ENCODE results near the gene MFGE8.

DNA sequence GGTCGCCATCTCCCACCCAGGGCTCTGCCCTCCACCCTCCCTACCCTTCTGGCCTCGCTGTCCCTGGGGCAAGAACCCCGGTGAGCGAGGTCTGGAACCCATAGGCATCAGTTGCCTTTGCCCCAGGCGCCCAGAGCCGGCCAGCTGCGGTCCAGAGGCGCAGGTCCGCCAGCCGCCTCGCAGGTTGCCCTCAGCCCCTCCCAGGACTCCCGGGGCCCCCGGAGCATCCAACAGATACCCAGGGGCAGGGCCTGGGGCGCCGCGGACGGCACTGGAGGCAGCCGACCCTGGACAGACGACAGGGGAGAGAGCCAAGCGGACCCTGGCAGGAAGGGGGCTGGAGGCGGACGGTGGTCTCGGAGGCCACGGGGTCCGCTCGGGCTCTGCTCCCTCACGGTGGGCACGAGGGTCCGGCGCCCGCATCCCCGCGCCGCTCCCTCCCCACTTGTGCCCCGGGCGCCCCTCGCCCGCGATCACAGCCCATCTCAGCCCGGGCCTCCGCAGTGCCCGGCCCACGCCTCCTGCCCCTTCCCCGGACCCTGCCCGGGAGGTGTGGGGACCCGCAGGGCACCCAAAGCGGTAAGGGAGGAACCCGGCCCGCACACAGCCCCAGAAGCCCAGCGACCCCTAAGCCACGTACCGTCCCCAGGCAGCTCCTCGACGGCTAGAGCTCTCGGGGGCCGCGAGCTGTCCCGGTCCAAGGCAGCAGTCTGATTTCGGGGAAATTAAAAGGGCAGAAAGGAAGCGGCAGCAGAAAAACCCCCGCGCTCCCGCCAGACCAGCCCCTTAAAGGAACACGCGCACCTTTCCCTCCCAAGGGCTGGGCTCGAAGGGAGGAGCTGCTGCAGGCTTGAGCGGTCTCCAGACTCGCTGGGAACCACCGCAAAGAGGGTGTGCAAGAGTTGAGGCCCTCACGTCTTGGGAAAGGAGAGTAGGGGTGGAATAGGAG, 18.1 kb downstream of the MFGE8 start, which contains the start of gene HAPLN3:
- TF ChIP-seq CSDC2 (CRISPR knock-in tag; IDR thresholded peaks at IDR 0.05) (no peak), ARNTL (CRISPR knock-in tag; IDR thresholded peaks at IDR 0.05; ENCODE audit: borderline replicate concordance, low read depth) (no peak), ZFP30 (CRISPR knock-in tag; IDR thresholded peaks at IDR 0.05) (no peak)
- TF ChIP-seq, protein P1, sequence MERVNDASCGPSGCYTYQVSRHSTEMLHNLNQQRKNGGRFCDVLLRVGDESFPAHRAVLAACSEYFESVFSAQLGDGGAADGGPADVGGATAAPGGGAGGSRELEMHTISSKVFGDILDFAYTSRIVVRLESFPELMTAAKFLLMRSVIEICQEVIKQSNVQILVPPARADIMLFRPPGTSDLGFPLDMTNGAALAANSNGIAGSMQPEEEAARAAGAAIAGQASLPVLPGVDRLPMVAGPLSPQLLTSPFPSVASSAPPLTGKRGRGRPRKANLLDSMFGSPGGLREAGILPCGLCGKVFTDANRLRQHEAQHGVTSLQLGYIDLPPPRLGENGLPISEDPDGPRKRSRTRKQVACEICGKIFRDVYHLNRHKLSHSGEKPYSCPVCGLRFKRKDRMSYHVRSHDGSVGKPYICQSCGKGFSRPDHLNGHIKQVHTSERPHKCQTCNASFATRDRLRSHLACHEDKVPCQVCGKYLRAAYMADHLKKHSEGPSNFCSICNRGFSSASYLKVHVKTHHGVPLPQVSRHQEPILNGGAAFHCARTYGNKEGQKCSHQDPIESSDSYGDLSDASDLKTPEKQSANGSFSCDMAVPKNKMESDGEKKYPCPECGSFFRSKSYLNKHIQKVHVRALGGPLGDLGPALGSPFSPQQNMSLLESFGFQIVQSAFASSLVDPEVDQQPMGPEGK (CRISPR knock-in tag; IDR thresholded peaks at IDR 0.05; ENCODE audit: borderline replicate concordance), result no peak
- TF ChIP-seq, protein P2, sequence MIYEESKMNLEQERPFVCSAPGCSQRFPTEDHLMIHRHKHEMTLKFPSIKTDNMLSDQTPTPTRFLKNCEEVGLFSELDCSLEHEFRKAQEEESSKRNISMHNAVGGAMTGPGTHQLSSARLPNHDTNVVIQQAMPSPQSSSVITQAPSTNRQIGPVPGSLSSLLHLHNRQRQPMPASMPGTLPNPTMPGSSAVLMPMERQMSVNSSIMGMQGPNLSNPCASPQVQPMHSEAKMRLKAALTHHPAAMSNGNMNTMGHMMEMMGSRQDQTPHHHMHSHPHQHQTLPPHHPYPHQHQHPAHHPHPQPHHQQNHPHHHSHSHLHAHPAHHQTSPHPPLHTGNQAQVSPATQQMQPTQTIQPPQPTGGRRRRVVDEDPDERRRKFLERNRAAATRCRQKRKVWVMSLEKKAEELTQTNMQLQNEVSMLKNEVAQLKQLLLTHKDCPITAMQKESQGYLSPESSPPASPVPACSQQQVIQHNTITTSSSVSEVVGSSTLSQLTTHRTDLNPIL (CRISPR knock-in tag; IDR thresholded peaks at IDR 0.05; ENCODE audit: low read depth), result no peak

All from SK-N-SH treated with all-trans-retinoic acid at 6 μM for 48 hours (cell line).